HG03097 (cell line): ENCODE measurements around the gene SLC35G2.
"Not testable (repeated sequence)": the region's sequence is repeated elsewhere in the genome, so short reads cannot be mapped to it uniquely, and the experiment has no call there.

Experiments
- ATAC-seq: cut with Tn5 transposase; IDR thresholded peaks from one replicate; pipeline ENCODE4 v1.9.1; 2021; ENCODE audit not compliant: unreplicated experiment, low FRiP score

The SLC35G2 gene

GRCh38 chr3:136818769-136819391, at the start of gene SLC35G2:
Gene SLC35G2, plus strand, starts transcription at chr3:136819126. Its CDS starts 35,335 bp downstream, at chr3:136854461.
- no peak for ATAC-seq

- no peak for ATAC-seq
Measured at GRCh38 chr3:136772709-136773108, 46.2 kb upstream of the SLC35G2 start.

GRCh38 chr3:136778865-136779264, 40.1 kb upstream of the SLC35G2 start:
- no peak for ATAC-seq

GRCh38 chr3:136780741-136781140, 38.2 kb upstream of the SLC35G2 start:
- ATAC-seq, result no peak

- no peak for ATAC-seq
Measured at GRCh38 chr3:136783708-136784191, 35.2 kb upstream of the SLC35G2 start.

- no peak for ATAC-seq
Measured at GRCh38 chr3:136787349-136787748, 31.6 kb upstream of the SLC35G2 start.

GRCh38 chr3:136788154-136788553, 30.8 kb upstream of the SLC35G2 start:
- no peak for ATAC-seq

GRCh38 chr3:136789976-136790375, 28.9 kb upstream of the SLC35G2 start:
- ATAC-seq, result no peak

GRCh38 chr3:136790786-136791185, 28.1 kb upstream of the SLC35G2 start:
- ATAC-seq, result no peak

- ATAC-seq, result no peak
Measured at GRCh38 chr3:136792556-136793330, 26.2 kb upstream of the SLC35G2 start.

- ATAC-seq, result not testable (repeated sequence)
Measured at GRCh38 chr3:136801146-136801545, 17.8 kb upstream of the SLC35G2 start.

- ATAC-seq, result no peak
Measured at GRCh38 chr3:136802481-136802996, 16.4 kb upstream of the SLC35G2 start.

GRCh38 chr3:136804141-136804540, 14.8 kb upstream of the SLC35G2 start:
- ATAC-seq, result no peak

GRCh38 chr3:136804813-136805212, 14.1 kb upstream of the SLC35G2 start:
- ATAC-seq, result no peak

- no peak for ATAC-seq
Measured at GRCh38 chr3:136805795-136806194, 13.1 kb upstream of the SLC35G2 start.

GRCh38 chr3:136811701-136812100, 7.2 kb upstream of the SLC35G2 start:
- ATAC-seq, result no peak

GRCh38 chr3:136817448-136817847, 1.5 kb upstream of the SLC35G2 start:
- ATAC-seq, result no peak

GRCh38 chr3:136818191-136818768, 646 bp upstream of the SLC35G2 start:
- ATAC-seq, result no peak

- ATAC-seq, result no peak
Measured at GRCh38 chr3:136819392-136819730, 435 bp downstream of the SLC35G2 start.

GRCh38 chr3:136819731-136820679, 1.1 kb downstream of the SLC35G2 start:
- ATAC-seq, result no peak
